GM18861 (cell line): ENCODE data around the gene LDLRAD3.

Experiments
- ATAC-seq: cut with Tn5 transposase; IDR thresholded peaks from one replicate; pipeline ENCODE4 v1.9.1; 2021; ENCODE audit not compliant: unreplicated experiment

LDLRAD3 gene

GRCh38 chr11:36228689-36229088, 284.8 kb downstream of the LDLRAD3 start:
- no peak for ATAC-seq

- no peak for ATAC-seq
Measured at GRCh38 chr11:36229091-36229705, 285.3 kb downstream of the LDLRAD3 start.

GRCh38 chr11:36230779-36231699, 287.2 kb downstream of the LDLRAD3 start:
- no peak for ATAC-seq

GRCh38 chr11:36233204-36233603, 289.3 kb downstream of the LDLRAD3 start:
- ATAC-seq, result no peak

- ATAC-seq, result no peak
Measured at GRCh38 chr11:36234825-36235224, 291.0 kb downstream of the LDLRAD3 start.

- no peak for ATAC-seq
Measured at GRCh38 chr11:36235750-36236149, 291.9 kb downstream of the LDLRAD3 start.

- ATAC-seq, result no peak
Measured at GRCh38 chr11:36237391-36237790, 293.5 kb downstream of the LDLRAD3 start.

- no peak for ATAC-seq
Measured at GRCh38 chr11:36238036-36238631, 294.3 kb downstream of the LDLRAD3 start.

GRCh38 chr11:36238881-36239280, 295.0 kb downstream of the LDLRAD3 start:
- no peak for ATAC-seq

GRCh38 chr11:36239636-36240035, 295.8 kb downstream of the LDLRAD3 start:
- no peak for ATAC-seq

GRCh38 chr11:36240173-36240572, 296.3 kb downstream of the LDLRAD3 start:
- no peak for ATAC-seq

- no peak for ATAC-seq
Measured at GRCh38 chr11:36240801-36241200, 296.9 kb downstream of the LDLRAD3 start.

GRCh38 chr11:36241497-36241896, 297.6 kb downstream of the LDLRAD3 start:
- no peak for ATAC-seq

GRCh38 chr11:36243641-36244040, 299.8 kb downstream of the LDLRAD3 start:
- no peak for ATAC-seq

GRCh38 chr11:36247493-36247892, 303.6 kb downstream of the LDLRAD3 start:
- no peak for ATAC-seq

- no peak for ATAC-seq
Measured at GRCh38 chr11:36248436-36248835, 304.6 kb downstream of the LDLRAD3 start.

- no peak for ATAC-seq
Measured at GRCh38 chr11:36249246-36249645, 305.4 kb downstream of the LDLRAD3 start.

GRCh38 chr11:36251823-36252222, 308.0 kb downstream of the LDLRAD3 start:
- ATAC-seq, result no peak

GRCh38 chr11:36253238-36253637, 309.4 kb downstream of the LDLRAD3 start:
- ATAC-seq, result no peak

- ATAC-seq, result no peak
Measured at GRCh38 chr11:36254713-36255112, 310.9 kb downstream of the LDLRAD3 start.

- no peak for ATAC-seq
Measured at GRCh38 chr11:36257351-36257750, 313.5 kb downstream of the LDLRAD3 start.
